Uterus (tissue), 2 donors: Measurements from ENCODE around the gene CFAP73.

Experiments used
- CTCF ChIP-seq, 4 experiments: fragments of 200-600 bp in 2 of 4; fragments of 450-650 bp in 2 of 4; sonication (generic) in 2 of 4; IDR thresholded peaks; one replicate each; pipeline ENCODE4 v1.5.1; 2016 to 2019; ENCODE audit warnings: antibody characterized with exemption in 4 of 4, mild to moderate bottlenecking in 2 of 4, moderate library complexity in 1 of 4
- POLR2A ChIP-seq, 2 donors: fragments of 450-650 bp; IDR thresholded peaks; one replicate each; pipeline ENCODE4 v1.6.1; 2016; ENCODE audit warnings: antibody characterized with exemption in 2 of 2, mild to moderate bottlenecking in 1 of 2, moderate library complexity in 1 of 2

- TF ChIP-seq POLR2A (IDR thresholded peaks at IDR 0.05) = no peak
- no peak for TF ChIP-seq CTCF (IDR thresholded peaks at IDR 0.05)
These were observed 58.8 kb downstream of the CFAP73 start for GRCh38 chr12:113208041-113208934.
